Heart left ventricle (tissue), 16 donors: ENCODE measurements around the gene ASB15. TPM values are rescaled to one million over a fixed set of nuclear protein-coding genes. Genes with fewer than 3 reads are reported as not detected.

ENCODE experiments used
- ATAC-seq, 4 donors: fragments of 200-7000 bp; cut with Tn5 transposase; one replicate each; pipeline ENCODE4 v1.9.1; 2020 to 2022; ENCODE audit warnings: moderate library complexity in 4 of 4, mild to moderate bottlenecking in 3 of 4, moderate number of reproducible peaks in 1 of 4
- DNase-seq, 5 donors: peaks; one replicate each; pipeline ENCODE4 v3.0.0-alpha.2; 2020
- H3K27ac ChIP-seq, 12 donors: fragments of 200-600 bp; sonication (generic) in 4 of 12; one replicate each; pipeline versions ENCODE4 v1.5.0 to v1.8.0; 2016 to 2022; ENCODE audit warnings: mild to moderate bottlenecking in 2 of 12
- H3K27me3 ChIP-seq, 9 donors: fragments of 200-600 bp; sonication (generic) in 2 of 9; one replicate each; pipeline versions ENCODE4 v1.5.1 to v1.8.0; 2016 to 2022; ENCODE audit warnings: mild to moderate bottlenecking in 3 of 9
- H3K36me3 ChIP-seq, 9 donors: fragments of 200-600 bp; sonication (generic) in 2 of 9; one replicate each; pipeline versions ENCODE4 v1.5.0 to v1.8.0; 2018 to 2022; ENCODE audit warnings: mild to moderate bottlenecking in 2 of 9
- H3K4me1 ChIP-seq, 12 donors: fragments of 200-600 bp; sonication (generic) in 4 of 12; one replicate each; pipeline versions ENCODE4 v1.5.0 to v1.8.0; 2016 to 2022; ENCODE audit warnings: mild to moderate bottlenecking in 3 of 12
- H3K4me3 ChIP-seq, 12 donors: fragments of 200-600 bp; sonication (generic) in 4 of 12; one replicate each; pipeline versions ENCODE4 v1.5.0 to v1.8.0; 2017 to 2022; ENCODE audit warnings: mild to moderate bottlenecking in 9 of 12, moderate library complexity in 4 of 12
- H3K9me3 ChIP-seq, 12 donors: fragments of 200-600 bp; sonication (generic) in 4 of 12; one replicate each; pipeline versions ENCODE4 v1.5.0 to v1.8.0; 2016 to 2022; ENCODE audit warnings: mild to moderate bottlenecking in 1 of 12
- POLR2A ChIP-seq, 2 donors: fragments of 450-650 bp; IDR thresholded peaks; one replicate each; pipeline ENCODE4 v1.6.1; 2017; ENCODE audit warnings: antibody characterized with exemption in 2 of 2, mild to moderate bottlenecking in 2 of 2, moderate library complexity in 2 of 2
- WGBS, 4 donors: extraction: QIAGEN DNeasy Blood & Tissue Kit in 2 of 4; methylation state at CpG; one replicate each; pipeline versions ENCODE4 v1.1.5 to v1.1.7; 2013 to 2018; 5-methylcytosine and 5-hydroxymethylcytosine counted together
- intact Hi-C, 10 donors: fragments of 100-400 bp; cut with DNase I; formaldehyde crosslinking; loops; one replicate each; pipeline versions ENCODE4 v1.11.1 to v1.14.2; 2022
- polyA plus RNA-seq, 2 donors: library from polyadenylated mRNA; stranded (reverse); fragments of 200-250 nt; gene quantifications; one replicate each; pipeline ENCODE4 v1.2.3, GENCODE V29; 2013
- total RNA-seq, 9 donors: library from RNA; depleted of rRNA in 2 of 9; stranded (reverse); fragments of >200 nt in 2 of 9; fragmentation: NEBNext Ultra II Directional in 3 of 9; extraction: Animal tissue kit (Norgen Biotek cat#: 25700) in 3 of 9; gene quantifications; one replicate each; pipeline versions ENCODE4 v1.1.0 to v1.2.4, GENCODE V29; 2016 to 2023
- TF ChIP-seq, protein P1 (sequence below), 12 donors: fragments of 200-600 bp; sonication (generic) in 4 of 12; IDR thresholded peaks; one replicate each; pipeline versions ENCODE4 v1.5.0 to v1.8.0; 2018 to 2022; ENCODE audit warnings: antibody characterized with exemption in 12 of 12, mild to moderate bottlenecking in 5 of 12
- donor health status: ischemic (EF 13 %, LVEDD 7.1; RV severe dilation, severe dysfunction).
- donor health status: healthy with polysubstance abuse.
- donor health status: DM: no; HTN: yes; CAD: no.
- donor health status: DM: no; HTN: no; CAD: no.
- donor health status: ischemic (EF 25% LVEDD 6.9; RV normal size, moderate dysfunction).
- donor health status: ischemic (EF 25% LVEDD 5.7; RV mildly dilated, moderate dysfunction).
- donor health status: healthy.
- donor health status: DM: yes; HTN: yes; CAD: no.
- donor health status: ischemic (EF 35%, LVEDD 5.7; RV mildly dilated, moderate dysfunction).
- donor health status: nonischemic (EF 11% LVEDD 7.7; RV severe dilation, severe dysfunction).
- donor health status: DM: yes; HTN: yes; CAD: no.
- donor health status: PGD.
- donor health status: ischemic (EF 29% LVEDD 5.4; RV normal size, mild dysfunction).
- donor health status: nonischemic (EF 23%, LVEDD 6.1; RV moderate dilation, normal function).

The ASB15 gene
- total and polyA plus RNA-seq, 11 donors = 2.2 to 77.1 (median 34.9) TPM

- no peaks in the 10 kb centered on the region for H3K27me3 ChIP-seq
- H3K27ac ChIP-seq = no peak overlapping the region
- H3K36me3 ChIP-seq = no peaks in the 10 kb centered on the region
- DNase-seq (no peak), ATAC-seq (no peak)
- intact Hi-C loops = loop anchor here in 1 of 10 donors (5.0 kb wide), 1 partner anchor 288 kb away; no protein-coding TSS in a partner anchor
- no peaks in the 10 kb centered on the region for H3K4me1 ChIP-seq
- no peak for TF ChIP-seq POLR2A (IDR thresholded peaks at IDR 0.05)
- TF ChIP-seq, protein P1, sequence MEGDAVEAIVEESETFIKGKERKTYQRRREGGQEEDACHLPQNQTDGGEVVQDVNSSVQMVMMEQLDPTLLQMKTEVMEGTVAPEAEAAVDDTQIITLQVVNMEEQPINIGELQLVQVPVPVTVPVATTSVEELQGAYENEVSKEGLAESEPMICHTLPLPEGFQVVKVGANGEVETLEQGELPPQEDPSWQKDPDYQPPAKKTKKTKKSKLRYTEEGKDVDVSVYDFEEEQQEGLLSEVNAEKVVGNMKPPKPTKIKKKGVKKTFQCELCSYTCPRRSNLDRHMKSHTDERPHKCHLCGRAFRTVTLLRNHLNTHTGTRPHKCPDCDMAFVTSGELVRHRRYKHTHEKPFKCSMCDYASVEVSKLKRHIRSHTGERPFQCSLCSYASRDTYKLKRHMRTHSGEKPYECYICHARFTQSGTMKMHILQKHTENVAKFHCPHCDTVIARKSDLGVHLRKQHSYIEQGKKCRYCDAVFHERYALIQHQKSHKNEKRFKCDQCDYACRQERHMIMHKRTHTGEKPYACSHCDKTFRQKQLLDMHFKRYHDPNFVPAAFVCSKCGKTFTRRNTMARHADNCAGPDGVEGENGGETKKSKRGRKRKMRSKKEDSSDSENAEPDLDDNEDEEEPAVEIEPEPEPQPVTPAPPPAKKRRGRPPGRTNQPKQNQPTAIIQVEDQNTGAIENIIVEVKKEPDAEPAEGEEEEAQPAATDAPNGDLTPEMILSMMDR (IDR thresholded peaks at IDR 0.05) = no peak
- no peaks in the 10 kb centered on the region for H3K9me3 ChIP-seq
- no peak overlapping the region for H3K4me3 ChIP-seq
These were observed 22.2 kb upstream of the ASB15 start for GRCh38 chr7:123579416-123579815.

GRCh38 chr7:123580406-123581161, 21.0 kb upstream of the ASB15 start:
- 28 to 36% (median 32%) methylated on average over 8 of the region's 8 CpGs for WGBS, 4 donors
- intact Hi-C loops = loop anchor here in 8 of 10 donors (2.0 to 10.0 kb wide), 7 partner anchors 104 to 292 kb away; no protein-coding TSS in a partner anchor
- no peaks in the 10 kb centered on the region for H3K4me1 ChIP-seq
- no peak overlapping the region for H3K4me3 ChIP-seq
- ATAC-seq (peak; percentile 65 to 84 (median 80)), DNase-seq (no peak)
- peak overlapping the region in 2 of 12 donors; percentile 2 to 17 for H3K27ac ChIP-seq
- no peaks in the 10 kb centered on the region for H3K27me3 ChIP-seq
- H3K9me3 ChIP-seq = no peaks in the 10 kb centered on the region
- no peak for TF ChIP-seq POLR2A (IDR thresholded peaks at IDR 0.05)
- TF ChIP-seq, protein P1 (IDR thresholded peaks at IDR 0.05) = peak; percentile 38 to 74 (median 64)
- no peaks in the 10 kb centered on the region for H3K36me3 ChIP-seq

DNA sequence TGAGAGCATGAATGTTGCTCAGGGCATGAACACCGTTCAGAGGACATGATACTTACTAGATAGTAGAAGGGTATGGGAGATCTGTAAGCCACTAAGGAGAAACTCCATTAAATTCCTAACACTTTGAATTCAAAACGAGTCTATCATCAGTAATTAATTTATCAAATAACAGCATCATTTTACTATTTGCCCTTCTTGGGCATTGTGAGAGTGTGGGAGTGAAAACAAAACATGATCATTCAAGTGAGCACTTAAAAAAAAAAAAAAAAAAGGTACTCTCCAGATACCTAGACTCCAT, 20.5 kb upstream of the ASB15 start:
- no peaks in the 10 kb centered on the region for H3K4me1 ChIP-seq
- no peak for TF ChIP-seq POLR2A (IDR thresholded peaks at IDR 0.05)
- TF ChIP-seq, protein P1 (IDR thresholded peaks at IDR 0.05) = peak in 1 of 12 donors; percentile 21
- DNase-seq (no peak), ATAC-seq (peak in 1 of 4 donors; percentile 20)
- H3K36me3 ChIP-seq = no peaks in the 10 kb centered on the region
- WGBS, 4 donors = 11 to 20% (median 17%) methylated on average over 2 of the region's 2 CpGs
- no peaks in the 10 kb centered on the region for H3K9me3 ChIP-seq
- H3K4me3 ChIP-seq = no peak overlapping the region
- no peaks in the 10 kb centered on the region for H3K27me3 ChIP-seq
- peak overlapping the region in 2 of 12 donors; percentile 2 to 17 for H3K27ac ChIP-seq
- intact Hi-C loops = loop anchor here in 8 of 10 donors (2.0 to 10.0 kb wide), 7 partner anchors 104 to 292 kb away; no protein-coding TSS in a partner anchor

DNA sequence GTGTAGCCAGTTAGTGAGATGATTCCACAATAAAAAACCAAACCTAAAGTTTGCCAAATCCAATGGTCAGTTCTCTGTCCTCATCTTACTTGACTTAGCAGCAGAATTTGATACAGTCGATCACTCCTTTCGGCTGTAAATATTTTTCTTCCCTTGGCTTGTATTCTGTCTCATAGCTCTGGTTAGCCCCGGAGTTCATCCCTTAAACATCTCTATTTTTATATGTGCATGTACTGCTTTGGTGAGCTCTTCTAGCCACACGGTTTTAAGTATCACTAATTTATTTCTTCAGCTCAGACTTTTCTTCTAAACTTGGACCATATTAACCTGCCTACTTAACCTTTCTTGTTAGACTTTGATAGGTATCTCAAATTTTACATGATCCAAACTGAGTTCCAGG, 17.8 kb upstream of the ASB15 start:
- intact Hi-C loops = loop anchor here in 9 of 10 donors (2.0 to 10.0 kb wide), 7 partner anchors 101 to 288 kb away; no protein-coding TSS in a partner anchor
- Histone ChIP-seq H3K9me3 (no peaks in the 10 kb centered on the region), H3K36me3 (no peaks in the 10 kb centered on the region), H3K4me1 (no peaks in the 10 kb centered on the region), H3K27me3 (no peaks in the 10 kb centered on the region), H3K4me3 (no peak overlapping the region), H3K27ac (no peak overlapping the region)
- DNase-seq (no peak), ATAC-seq (no peak)
- WGBS, 4 donors = 71 to 79% (median 78%) methylated on average over 4 of the region's 4 CpGs
- TF ChIP-seq, protein P1 (IDR thresholded peaks at IDR 0.05) = no peak
- no peak for TF ChIP-seq POLR2A (IDR thresholded peaks at IDR 0.05)
